NCI-H128 (cell line): ENCODE measurements around the gene CREB3.

Source experiments
- DNase-seq: peaks from one replicate; lab custom pipeline; 2025; ENCODE audit not compliant: unreplicated experiment; lab: John Stamatoyannopoulos, UW

Gene CREB3

GRCh38 chr9:35725362-35725761, 7.1 kb upstream of the CREB3 start:
- no peak for DNase-seq

DNA sequence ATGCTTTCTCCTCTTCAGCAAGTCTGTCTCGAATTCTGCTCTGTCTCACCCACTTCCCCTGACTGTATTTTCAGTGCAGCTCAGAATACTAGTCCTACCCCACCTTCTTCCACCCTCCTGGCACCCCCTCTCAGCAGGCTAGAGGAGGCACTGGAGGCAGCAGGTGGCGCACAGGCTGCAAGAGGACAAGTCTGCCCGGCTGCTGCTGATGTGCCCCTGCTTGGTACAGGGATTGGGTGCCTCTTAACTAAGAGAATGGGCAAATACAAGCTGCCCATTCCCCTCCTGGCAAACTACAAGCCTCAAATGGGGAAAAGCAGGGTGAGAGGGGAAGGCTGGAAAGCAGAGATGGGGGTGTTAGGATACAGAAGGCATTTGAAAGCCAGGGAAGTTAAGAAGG, 5.5 kb upstream of the CREB3 start:
- no peak for DNase-seq

DNA sequence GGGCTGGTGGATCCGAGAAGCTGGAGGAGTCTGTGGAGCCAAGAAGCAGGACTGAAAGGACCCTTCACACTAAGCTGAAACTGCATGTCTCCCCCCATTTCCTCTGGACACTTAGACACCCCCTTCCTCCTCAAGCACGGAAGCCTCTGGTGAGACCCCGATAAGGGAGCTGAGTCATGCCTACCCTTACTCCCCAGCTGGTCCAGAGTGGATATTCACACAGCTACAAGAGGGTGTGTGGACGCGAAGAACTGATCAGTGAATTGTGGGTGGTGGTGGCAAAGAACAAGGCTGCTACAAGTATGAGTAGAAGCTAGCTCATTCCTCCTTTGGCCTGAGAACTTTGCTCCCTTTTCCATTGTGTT, 4.8 kb upstream of the CREB3 start:
- no peak for DNase-seq

DNA sequence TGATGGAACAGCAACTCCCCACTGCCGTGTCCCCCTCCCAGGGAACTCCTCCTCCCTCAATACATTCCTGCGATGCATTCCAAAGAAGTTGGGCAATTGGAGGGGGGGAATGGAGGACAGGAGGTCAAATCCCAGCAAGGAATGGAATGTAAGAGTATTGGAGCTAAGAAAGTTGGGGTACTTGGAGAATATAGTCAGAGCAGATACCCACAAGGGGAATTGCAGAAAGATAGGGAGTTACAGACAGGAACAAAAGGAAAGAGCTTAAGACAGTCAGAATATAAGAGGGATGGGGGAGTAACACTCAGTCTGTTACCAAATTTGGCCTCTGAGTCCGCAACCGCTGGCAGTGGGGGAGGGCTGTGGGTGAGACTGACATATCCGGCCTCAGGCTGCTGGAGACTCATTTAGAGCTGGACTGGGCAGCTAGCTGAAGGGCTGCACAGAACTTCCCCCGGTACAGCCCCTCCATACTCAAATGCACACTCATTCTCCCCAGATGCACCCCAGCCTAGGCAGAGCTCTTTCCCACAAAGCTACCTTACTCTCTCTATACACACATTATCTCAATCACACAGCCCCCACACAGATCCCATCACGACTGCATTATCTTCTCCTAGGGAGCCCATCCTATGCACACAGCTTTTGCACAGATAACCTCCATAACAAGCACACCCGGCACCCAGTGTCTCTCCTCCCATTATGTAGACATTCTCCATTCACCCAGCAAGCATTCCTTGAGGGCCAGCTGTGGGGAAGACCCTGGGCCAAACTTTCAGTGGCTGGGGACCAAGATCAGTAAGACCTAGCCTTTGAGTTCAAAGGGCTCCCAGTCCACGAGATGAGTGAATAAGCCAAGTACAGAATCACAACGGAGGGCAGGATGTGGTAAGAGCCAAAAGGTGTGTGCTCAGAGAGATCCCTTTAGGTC, 4.2 kb upstream of the CREB3 start:
- DNase-seq, result no peak

- DNase-seq, result no peak
These were observed 3.4 kb upstream of the CREB3 start for GRCh38 chr9:35729101-35729500.

GRCh38 chr9:35729700-35730485, 2.6 kb upstream of the CREB3 start:
- no peak for DNase-seq

GRCh38 chr9:35730486-35730854, 2.0 kb upstream of the CREB3 start:
- DNase-seq, result no peak

GRCh38 chr9:35731415-35732184, 866 bp upstream of the CREB3 start:
- DNase-seq, result no peak

DNA sequence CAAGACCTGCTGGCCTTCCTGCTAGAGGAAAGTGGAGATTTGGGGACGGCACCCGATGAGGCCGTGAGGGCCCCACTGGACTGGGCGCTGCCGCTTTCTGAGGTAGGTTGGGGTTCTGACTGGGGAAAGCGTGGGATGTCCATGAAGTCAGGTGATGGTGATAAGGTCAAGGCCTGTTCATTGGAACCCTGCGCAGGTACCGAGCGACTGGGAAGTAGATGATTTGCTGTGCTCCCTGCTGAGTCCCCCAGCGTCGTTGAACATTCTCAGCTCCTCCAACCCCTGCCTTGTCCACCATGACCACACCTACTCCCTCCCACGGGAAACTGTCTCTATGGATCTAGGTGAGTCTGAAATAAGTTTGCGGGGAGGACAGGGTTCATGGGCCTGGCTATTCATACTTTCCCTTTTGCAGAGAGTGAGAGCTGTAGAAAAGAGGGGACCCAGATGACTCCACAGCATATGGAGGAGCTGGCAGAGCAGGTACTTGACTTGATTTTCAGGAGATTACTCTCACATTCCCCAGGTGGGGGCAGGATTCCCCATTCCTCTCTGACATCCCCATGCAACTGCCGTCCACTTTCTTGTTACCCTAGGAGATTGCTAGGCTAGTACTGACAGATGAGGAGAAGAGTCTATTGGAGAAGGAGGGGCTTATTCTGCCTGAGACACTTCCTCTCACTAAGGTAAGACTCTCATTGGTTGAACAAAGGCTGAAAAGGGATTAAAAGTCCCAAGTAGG, 505 bp downstream of the CREB3 start:
- peak; percentile 20 for DNase-seq

DNA sequence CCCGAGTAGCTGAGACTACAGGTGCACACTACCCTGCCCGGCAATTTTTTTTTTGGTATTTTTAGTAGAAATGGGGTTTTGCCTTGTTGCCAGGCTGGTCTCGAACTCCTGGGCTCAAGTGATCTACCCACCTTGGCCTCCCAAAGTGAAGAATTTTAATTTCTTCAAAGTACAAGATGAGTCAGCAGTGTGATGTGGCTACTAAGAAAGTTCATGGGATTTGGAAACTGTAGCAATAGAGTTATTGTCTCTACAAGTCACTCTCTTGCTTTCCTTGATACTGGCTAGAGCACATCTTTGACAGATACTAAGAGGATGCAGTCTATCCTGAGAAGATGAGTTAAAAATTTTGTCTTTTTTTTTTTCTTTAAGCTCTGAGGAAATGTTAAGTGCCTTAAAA, 1.6 kb downstream of the CREB3 start:
- DNase-seq, result no peak

GRCh38 chr9:35736201-35736633, 3.8 kb downstream of the CREB3 start:
- DNase-seq, result peak; percentile 21

- DNase-seq, result no peak
These were observed 4.7 kb downstream of the CREB3 start for GRCh38 chr9:35737143-35737542.

DNA sequence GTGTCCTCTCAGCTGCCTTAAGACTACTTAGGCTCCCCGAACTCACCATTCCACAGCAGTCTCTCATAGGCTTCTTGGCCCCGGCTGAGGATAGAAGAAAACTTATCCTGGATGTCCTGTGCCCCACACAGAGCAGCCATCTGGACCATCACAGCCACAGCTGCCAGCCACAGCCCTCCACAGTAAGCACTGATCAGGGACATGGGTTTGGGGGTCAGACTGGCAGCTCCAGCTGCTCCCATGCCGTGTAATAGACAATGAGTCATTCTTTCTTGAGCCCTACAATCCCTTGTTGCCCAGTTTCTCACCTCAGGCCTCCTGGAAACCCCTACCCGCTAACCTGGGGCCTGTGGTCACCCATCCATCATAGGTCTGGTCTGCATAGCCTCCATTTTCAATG, 5.7 kb downstream of the CREB3 start:
- no peak for DNase-seq

DNA sequence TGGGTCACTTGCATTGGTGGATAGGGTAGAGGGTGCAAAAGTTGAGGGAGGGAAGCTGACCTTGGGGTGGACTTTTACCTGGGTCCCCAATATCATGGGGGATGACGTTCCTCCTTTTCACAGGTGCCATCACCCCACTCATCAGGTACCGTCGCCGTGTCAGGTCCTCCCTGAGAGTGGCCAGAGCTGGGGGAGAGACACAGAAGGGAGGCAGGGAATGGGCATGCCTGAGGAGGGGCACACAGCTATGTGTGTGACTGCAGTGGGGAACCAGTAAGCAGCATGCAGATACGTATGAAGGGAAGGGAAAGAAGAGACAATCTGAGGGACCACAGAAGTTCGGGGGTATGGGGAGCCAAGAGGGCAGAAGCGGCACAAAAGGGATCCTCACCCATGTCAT, 6.5 kb downstream of the CREB3 start:
- no peak for DNase-seq

DNA sequence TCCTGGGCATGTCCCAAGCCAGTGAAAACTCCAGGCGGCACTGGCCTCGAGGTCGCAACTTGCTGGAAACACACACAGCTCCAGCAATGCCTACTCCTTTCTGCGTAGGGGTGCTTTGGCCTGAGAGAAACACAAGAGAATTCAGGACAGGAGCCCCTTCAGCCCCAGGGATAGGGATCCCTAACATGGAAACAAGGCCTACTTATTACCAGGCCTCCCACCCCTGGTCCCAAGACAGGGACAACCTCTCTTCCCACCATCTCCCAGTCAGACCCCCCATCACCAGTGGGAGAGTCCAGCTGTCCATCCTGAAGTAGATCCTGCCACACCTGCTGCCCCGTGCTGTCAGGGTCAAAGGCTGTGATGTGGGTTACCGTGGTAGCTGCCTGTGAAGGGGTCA, 7.8 kb downstream of the CREB3 start:
- DNase-seq, result no peak

GRCh38 chr9:35741740-35742139, 9.3 kb downstream of the CREB3 start:
- no peak for DNase-seq

DNA sequence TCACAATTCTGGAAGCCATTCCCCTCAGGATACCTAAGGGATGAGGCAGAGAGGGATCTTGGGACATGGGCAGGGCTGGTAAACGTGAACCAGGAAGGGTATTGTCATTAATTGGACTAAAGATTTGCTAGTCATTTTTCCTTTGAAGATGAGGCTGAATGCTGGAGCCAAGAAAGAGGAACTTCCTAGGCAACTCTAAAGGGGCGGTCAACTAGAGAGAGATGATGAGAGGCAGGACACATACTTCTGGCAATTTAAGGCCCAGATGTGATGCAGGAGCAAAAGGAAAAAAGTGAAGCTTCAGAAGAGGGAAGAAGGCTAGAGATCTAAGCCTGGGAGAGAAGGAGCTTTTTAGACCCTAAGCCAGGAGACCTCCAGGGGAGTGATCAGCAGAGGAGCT, 11.0 kb downstream of the CREB3 start:
- no peak for DNase-seq

DNA sequence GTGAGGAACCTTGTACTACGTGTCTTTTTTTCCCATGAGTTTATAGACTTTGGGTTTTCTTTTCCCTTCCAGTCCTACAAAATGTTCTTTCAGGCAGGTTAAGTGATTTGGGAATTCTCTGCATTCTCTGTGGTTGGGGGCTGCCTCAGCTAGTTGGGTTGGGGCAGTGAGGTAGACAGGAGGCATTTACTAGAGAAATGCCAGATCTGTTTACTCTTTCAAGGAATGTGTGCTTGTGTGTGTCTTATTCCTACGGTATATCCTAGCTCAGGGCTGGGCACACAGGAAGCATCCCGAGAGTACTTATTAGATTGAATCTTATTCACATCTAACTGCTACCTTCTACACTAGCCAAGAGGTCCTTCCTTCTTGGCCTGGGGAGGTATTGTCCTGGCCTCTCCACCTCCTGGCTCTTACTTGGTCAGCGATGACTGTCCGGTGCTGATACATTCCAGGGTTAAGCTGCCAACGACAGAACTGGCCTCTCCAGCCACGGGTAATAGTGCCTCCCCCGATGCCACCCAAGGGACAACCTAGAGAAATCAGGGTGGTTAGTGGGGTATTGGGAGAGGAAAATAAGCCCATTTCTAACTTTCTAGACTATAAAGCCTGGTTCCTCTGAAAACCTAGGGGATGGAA, 11.5 kb downstream of the CREB3 start:
- no peak for DNase-seq

- no peak for DNase-seq
These were observed 13.1 kb downstream of the CREB3 start for GRCh38 chr9:35745569-35745968.

DNA sequence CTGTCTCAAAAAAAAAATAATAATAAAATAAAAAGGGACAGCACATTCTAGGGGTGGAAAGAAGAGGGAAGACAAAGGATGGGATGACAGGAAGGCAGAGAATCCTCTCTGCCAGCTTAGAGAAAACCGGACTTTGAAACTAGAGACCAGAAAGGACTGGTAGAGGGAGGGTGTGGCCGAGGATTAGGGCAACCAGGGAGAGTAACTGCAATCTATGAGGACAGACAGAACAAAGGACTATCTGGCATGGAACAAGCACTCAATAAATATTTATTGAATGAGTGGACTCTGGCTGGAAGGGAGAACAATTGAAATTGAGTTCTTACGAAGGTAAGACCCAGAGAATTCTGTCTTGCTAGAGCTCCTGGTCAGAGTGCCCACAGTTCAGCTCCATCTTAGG, 14.1 kb downstream of the CREB3 start:
- no peak for DNase-seq
